ENCODE measurements around the gene GSG1.
"Not testable (repeated sequence)": the region's sequence is repeated elsewhere in the genome, so short reads cannot be mapped to it uniquely, and the experiment has no call there.

Gene GSG1

GRCh38 chr12:13095266-13095995, 8.0 kb downstream of the GSG1 start:
- H3K4me3 ChIP-seq (ENCODE audit: low read depth, low read length), result no peak overlapping the region
- no peak for DNase-seq (ENCODE audit: low read depth)

GRCh38 chr12:13094367-13094766, 9.1 kb downstream of the GSG1 start:
- DNase-seq (ENCODE audit: low read depth), result no peak

GRCh38 chr12:13093848-13094220, 9.6 kb downstream of the GSG1 start:
- DNase-seq (ENCODE audit: low read depth), result no peak
- no peak overlapping the region for H3K4me3 ChIP-seq (ENCODE audit: low read depth, low read length)

More at GRCh38 chr12:13094367-13094766, 9.1 kb downstream of the GSG1 start:
- H3K4me3 ChIP-seq (ENCODE audit: low read depth, low read length), result no peak overlapping the region

- no peak overlapping the region for H3K4me3 ChIP-seq (ENCODE audit: low read depth, low read length)
- DNase-seq (ENCODE audit: low read depth), result no peak
Measured at GRCh38 chr12:13093191-13093847, 10.1 kb downstream of the GSG1 start.

GRCh38 chr12:13091832-13092231, 11.6 kb downstream of the GSG1 start:
- H3K4me3 ChIP-seq (ENCODE audit: low read depth, low read length), result no peak overlapping the region
- no peak for DNase-seq (ENCODE audit: low read depth)

- DNase-seq (ENCODE audit: low read depth), result no peak
- H3K4me3 ChIP-seq (ENCODE audit: low read depth, low read length), result no peak overlapping the region
Measured at GRCh38 chr12:13090054-13090453, 13.4 kb downstream of the GSG1 start.

- no peak for DNase-seq (ENCODE audit: low read depth)
- H3K4me3 ChIP-seq (ENCODE audit: low read depth, low read length), result no peak overlapping the region
Measured at GRCh38 chr12:13088496-13088895, 15.0 kb downstream of the GSG1 start.

GRCh38 chr12:13087766-13088165, 15.7 kb downstream of the GSG1 start:
- H3K4me3 ChIP-seq (ENCODE audit: low read depth, low read length), result no peak overlapping the region
- no peak for DNase-seq (ENCODE audit: low read depth)

GRCh38 chr12:13085968-13086686, 17.3 kb downstream of the GSG1 start:
- DNase-seq (ENCODE audit: low read depth), result no peak
- no peak overlapping the region for H3K4me3 ChIP-seq (ENCODE audit: low read depth, low read length)

GRCh38 chr12:13084898-13085640, 18.4 kb downstream of the GSG1 start:
- no peak overlapping the region for H3K4me3 ChIP-seq (ENCODE audit: low read depth, low read length)
- no peak for DNase-seq (ENCODE audit: low read depth)

GRCh38 chr12:13083638-13084037, 19.8 kb downstream of the GSG1 start:
- H3K4me3 ChIP-seq (ENCODE audit: low read depth, low read length); DNase-seq (ENCODE audit: low read depth): not testable (repeated sequence)

- no peak overlapping the region for H3K4me3 ChIP-seq (ENCODE audit: low read depth, low read length)
Measured at GRCh38 chr12:13082861-13083260, 20.6 kb downstream of the GSG1 start.

GRCh38 chr12:13080266-13080665, 23.2 kb downstream of the GSG1 start:
- no peak overlapping the region for H3K4me3 ChIP-seq (ENCODE audit: low read depth, low read length)
- no peak for DNase-seq (ENCODE audit: low read depth)

More at GRCh38 chr12:13082861-13083260, 20.6 kb downstream of the GSG1 start:
- no peak for DNase-seq (ENCODE audit: low read depth)

- DNase-seq (ENCODE audit: low read depth), result no peak
- H3K4me3 ChIP-seq (ENCODE audit: low read depth, low read length), result no peak overlapping the region
Measured at GRCh38 chr12:13079440-13079906, 24.0 kb downstream of the GSG1 start.

GRCh38 chr12:13075786-13076570, 27.5 kb downstream of the GSG1 start:
- H3K4me3 ChIP-seq (ENCODE audit: low read depth, low read length), result no peak overlapping the region
- no peak for DNase-seq (ENCODE audit: low read depth)

GRCh38 chr12:13075118-13075480, 28.4 kb downstream of the GSG1 start:
- no peak overlapping the region for H3K4me3 ChIP-seq (ENCODE audit: low read depth, low read length)
- DNase-seq (ENCODE audit: low read depth), result no peak

GRCh38 chr12:13074396-13075117, 28.9 kb downstream of the GSG1 start:
- no peak for DNase-seq (ENCODE audit: low read depth)

GRCh38 chr12:13073173-13073572, 30.3 kb downstream of the GSG1 start:
- H3K4me3 ChIP-seq (ENCODE audit: low read depth, low read length), result no peak overlapping the region

More at GRCh38 chr12:13074396-13075117, 28.9 kb downstream of the GSG1 start:
- H3K4me3 ChIP-seq (ENCODE audit: low read depth, low read length), result no peak overlapping the region

More at GRCh38 chr12:13073173-13073572, 30.3 kb downstream of the GSG1 start:
- no peak for DNase-seq (ENCODE audit: low read depth)

Measured in skeletal muscle cell (primary cell).